HK-2 (cell line): ENCODE measurements around the gene SMIM10L2A.
"Not testable (repeated sequence)": the region's sequence is repeated elsewhere in the genome, so short reads cannot be mapped to it uniquely, and the experiment has no call there.

Experiments
- DNase-seq: peaks from one replicate; pipeline ENCODE4 v3.0.0-alpha.2; 2018; ENCODE audit not compliant: unreplicated experiment

The SMIM10L2A gene

GRCh38 chrX:135422810-135423168 lies 1.0 kb downstream of the SMIM10L2A start:
- DNase-seq = not testable (repeated sequence)

GRCh38 chrX:135423173-135423864 lies 1.6 kb downstream of the SMIM10L2A start:
- not testable (repeated sequence) for DNase-seq

DNA sequence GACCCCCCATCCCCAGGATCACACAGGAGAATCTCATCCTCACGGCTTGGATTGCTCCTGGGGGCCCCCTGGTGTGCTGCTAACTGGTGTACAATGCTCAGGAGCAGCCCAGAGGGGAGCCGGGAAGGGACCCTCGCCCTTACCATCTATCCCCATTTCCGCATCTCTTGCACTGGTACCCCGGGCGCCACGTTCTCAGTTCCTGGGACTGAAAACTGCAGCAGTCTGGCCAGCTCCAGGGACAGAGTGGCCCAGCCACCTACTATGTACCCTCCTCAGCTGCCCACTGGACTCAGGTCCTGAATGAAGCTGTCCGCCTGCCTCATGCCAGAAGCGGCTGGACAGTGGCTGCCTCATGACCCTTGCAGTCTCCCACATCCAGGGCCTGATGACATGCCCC lies 2.7 kb downstream of the SMIM10L2A start:
- DNase-seq = no peak

- no peak for DNase-seq
These were observed 3.6 kb downstream of the SMIM10L2A start for GRCh38 chrX:135425026-135425965.

- no peak for DNase-seq
These were observed 7.7 kb downstream of the SMIM10L2A start for GRCh38 chrX:135429429-135429828.

DNA sequence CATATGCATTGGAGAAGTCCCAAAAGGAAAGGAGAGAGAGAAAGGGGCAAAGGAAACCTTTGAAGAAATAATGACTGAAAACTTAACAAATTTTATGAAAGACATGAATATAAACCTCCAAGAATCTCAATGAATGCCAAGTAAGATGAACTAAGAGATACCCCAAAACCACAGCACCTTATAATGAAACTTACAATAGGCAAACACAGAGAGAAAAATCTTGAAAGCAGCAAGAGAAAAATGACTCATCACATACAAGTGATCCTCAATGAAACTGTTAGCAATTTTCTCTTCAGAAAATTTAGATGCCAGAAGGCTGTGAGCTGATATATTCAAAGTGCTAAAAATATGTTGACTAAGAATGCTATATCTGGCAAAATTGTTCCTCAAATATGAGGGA lies 10.1 kb downstream of the SMIM10L2A start:
- no peak for DNase-seq

- no peak for DNase-seq
These were observed 10.7 kb downstream of the SMIM10L2A start for GRCh38 chrX:135432453-135432852.

GRCh38 chrX:135432881-135433521 lies 11.3 kb downstream of the SMIM10L2A start:
- DNase-seq = no peak

DNA sequence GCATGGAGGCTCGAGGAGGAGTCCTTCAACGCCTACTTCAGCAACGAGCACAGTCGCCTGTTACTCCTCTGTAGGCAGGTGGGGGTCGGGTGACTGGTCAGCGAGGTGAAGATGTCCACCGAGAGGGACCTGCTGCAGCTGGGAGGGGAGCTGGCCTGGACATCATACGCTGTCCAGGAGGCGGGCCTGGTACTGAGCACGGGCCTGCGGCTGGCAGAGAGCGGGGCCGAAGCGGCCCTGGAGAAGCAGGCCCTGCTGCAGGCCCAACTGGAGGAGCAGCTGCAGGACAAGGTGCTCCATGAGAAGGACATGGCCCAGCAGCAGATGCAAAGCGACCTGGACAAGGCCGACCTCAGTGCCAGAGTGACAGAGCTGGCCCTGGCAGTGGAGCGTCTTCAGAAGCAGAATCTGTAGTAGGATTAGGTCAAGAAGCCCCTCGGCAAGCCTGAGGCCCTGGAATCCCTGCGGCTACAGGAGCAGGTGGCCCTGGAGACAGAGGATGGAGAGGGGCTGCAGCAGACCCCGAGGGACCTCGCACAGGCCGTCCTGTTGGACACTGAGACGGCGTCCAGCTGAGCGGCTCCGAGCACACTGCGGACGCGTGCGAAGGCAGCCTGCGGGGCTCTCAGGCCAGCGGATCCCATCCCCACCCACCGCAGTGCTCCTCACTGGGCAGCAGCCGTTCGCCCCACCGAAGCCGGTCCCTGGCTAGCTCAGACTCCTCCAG lies 11.9 kb downstream of the SMIM10L2A start:
- DNase-seq = no peak

DNA sequence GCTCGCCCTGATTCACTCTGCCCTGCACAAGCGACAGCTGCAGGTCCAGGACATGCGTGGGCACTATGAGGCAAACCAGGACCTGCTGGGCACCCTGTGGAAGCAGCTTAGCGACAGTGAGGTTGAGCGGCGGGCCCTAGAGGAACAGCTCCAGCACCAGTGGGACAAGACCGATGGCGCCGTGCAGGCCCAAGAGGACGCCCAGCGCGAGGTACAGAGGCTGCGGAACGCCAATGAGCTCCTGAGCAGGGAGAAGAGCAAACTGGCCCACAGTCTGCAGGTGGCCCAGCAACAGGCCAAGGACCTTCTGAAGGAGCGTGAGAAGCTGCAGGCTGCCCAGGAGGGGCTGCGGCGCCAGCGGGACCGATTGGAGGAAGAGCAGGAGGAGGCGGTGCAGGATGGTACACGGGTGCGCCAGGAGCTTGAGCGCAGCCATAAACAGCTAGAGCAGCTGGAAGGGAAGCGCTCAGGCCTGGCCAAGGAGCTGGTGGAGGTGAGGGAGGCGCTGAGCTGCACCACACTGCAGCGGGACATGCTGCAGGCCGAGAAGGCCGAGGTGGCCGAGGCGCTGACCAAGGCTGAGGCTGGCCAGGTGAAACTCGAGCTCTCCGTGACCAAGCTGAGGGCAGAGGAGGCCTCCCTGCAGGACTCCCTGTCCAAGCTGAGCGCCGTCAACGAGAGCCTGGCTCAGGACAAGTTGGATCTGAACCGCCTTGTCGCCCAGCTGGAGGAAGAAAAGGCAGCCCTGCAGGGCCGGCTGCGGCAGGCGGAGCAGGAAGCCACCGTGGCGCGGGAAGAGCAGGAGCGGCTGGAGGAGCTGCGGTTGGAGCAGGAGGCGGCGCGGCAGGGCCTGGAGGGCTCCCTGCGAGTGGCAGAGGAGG lies 12.8 kb downstream of the SMIM10L2A start:
- DNase-seq = no peak

GRCh38 chrX:135435139-135435922 lies 13.6 kb downstream of the SMIM10L2A start:
- no peak for DNase-seq

DNA sequence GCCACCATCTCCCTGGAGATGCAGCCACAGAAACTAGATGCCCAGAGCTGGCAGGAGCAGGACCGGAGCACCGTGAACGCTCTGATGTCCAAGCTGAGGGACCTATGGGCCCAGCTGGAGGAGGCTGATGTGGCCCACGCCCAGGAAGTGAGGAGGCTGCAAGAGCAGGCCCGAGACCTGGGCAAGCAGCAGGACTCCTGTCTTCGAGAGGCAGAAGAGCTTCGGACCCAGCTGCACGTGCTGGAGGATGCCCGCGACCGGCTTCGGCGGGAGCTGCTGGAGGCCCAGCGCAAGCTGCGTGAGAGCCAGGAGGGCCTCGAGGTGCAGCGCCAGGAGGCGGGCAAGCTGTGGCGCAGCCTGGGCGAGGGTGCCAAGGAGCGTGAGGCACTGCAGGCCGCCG lies 14.2 kb downstream of the SMIM10L2A start:
- DNase-seq = no peak

GRCh38 chrX:135436456-135436855 lies 14.7 kb downstream of the SMIM10L2A start:
- no peak for DNase-seq

- no peak for DNase-seq
These were observed 15.5 kb downstream of the SMIM10L2A start for GRCh38 chrX:135436966-135437866.

GRCh38 chrX:135437867-135438733 lies 16.4 kb downstream of the SMIM10L2A start:
- DNase-seq = no peak

DNA sequence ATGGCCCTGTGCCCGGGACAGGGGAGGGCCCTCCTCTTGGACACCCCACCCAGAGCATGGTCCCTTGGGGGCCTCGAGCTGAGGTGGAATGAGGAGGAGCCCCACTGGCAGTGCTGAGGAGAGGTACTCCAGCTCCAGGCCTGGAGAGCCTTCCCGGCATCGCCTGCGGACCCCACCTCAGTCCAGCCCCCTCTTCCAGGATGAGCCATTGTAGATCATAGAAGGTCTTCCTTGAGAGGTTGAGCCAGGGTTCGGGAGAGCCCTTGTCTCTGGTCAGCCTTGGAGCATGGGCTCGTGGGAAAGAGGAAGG lies 16.9 kb downstream of the SMIM10L2A start:
- no peak for DNase-seq

DNA sequence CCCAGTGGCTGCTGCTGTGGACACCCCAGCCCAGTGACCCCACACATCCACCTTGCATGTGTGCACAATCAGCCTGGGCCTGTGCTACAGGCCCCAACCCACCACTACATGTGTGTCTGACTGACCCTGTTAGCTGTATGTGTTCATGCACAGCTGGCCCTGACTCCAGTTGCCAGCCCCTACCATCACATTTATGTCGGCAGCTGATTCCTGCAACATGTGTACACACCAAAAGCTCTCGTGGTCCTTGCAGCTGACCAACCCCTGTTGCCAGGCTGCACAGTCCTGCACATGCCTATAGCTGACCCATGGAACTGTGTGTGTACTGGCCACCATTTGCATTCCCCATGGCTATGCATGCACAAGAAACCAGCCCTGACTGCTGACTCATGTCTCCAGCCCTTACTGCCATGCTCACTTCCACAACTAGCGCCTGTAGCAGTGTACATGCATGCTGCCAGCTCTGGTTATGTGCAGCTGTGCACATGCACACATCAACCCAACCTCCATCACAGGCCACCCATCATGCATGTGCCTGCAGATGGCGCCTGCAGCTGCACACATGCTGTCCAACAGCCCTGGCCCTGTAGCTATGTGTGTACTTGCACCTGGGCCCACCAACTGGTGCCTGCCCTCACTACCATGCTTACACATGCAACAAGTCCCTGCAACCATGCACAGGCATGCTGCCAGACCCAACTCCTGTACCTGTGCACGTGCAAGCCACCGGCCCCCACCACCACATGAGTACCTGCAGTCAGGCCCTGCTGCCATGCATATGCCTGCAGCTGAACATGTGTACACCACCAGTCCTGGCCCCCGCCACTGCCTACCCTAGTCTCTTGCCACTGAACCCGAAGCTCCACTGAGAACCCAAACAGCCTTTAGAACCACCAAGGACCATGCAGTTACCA lies 28.1 kb downstream of the SMIM10L2A start:
- no peak for DNase-seq
